Measurements from ENCODE around the gene POU3F1. TPM values are rescaled to one million over a fixed set of nuclear protein-coding genes. Genes with fewer than 3 reads are reported as not detected.

The POU3F1 gene
- total RNA-seq, 1 donor from 2014 or later: 1.2 TPM

DNA sequence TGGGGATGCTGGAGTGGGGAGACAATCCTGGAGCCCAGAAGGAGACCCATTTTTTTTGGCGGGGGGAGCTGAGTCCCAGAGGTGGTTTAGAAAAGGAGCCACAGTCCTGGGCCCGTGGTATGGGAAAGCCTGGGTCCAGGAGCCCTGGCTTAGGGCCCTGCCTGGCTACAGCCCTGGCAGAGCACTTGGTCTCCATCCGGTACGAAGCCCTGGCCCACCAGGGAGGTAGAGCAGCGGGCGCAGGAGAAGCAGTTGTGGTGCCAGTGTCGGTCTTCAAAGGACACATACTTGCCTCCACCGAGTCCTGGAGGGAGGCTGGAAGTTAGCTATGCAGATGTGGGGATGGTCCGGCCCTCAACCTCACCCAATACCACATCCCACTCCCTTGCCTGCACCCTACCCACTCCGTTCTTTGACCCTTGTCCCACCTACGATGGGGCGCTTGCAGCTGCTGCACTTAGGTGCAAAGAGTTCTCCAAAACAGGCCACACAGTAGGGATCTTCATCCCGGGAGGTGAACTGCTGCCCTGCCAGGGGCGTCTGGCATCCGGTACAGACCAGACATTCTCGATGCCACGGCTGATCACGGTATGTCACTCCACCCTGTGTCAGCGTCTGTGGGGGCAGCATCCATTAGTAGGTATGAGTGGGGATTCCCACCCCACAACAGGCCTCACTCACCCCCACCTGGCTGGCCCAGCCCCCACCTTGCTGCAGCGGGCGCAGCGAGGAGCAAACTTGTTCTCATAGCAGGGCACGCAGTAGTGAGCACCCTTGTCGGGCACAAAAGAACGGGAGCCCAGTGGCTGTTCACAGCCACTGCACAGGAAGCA lies 49.1 kb downstream of the POU3F1 start:
- no peak overlapping the region for H3K4me3 Mint-ChIP-seq (ENCODE audit: unreplicated experiment)
- peaks cover 58% of the 10 kb centered on the region for H3K4me1 Mint-ChIP-seq (ENCODE audit: unreplicated experiment)
- TF ChIP-seq, protein P1, sequence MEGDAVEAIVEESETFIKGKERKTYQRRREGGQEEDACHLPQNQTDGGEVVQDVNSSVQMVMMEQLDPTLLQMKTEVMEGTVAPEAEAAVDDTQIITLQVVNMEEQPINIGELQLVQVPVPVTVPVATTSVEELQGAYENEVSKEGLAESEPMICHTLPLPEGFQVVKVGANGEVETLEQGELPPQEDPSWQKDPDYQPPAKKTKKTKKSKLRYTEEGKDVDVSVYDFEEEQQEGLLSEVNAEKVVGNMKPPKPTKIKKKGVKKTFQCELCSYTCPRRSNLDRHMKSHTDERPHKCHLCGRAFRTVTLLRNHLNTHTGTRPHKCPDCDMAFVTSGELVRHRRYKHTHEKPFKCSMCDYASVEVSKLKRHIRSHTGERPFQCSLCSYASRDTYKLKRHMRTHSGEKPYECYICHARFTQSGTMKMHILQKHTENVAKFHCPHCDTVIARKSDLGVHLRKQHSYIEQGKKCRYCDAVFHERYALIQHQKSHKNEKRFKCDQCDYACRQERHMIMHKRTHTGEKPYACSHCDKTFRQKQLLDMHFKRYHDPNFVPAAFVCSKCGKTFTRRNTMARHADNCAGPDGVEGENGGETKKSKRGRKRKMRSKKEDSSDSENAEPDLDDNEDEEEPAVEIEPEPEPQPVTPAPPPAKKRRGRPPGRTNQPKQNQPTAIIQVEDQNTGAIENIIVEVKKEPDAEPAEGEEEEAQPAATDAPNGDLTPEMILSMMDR (IDR thresholded peaks at IDR 0.05; ENCODE audit: unreplicated experiment): no peak
- no peak for DNase-seq (ENCODE audit: low spot score)
- peaks cover 39% of the 10 kb centered on the region for H3K36me3 Mint-ChIP-seq (ENCODE audit: low read depth, unreplicated experiment)
- H3K27ac Mint-ChIP-seq (ENCODE audit: unreplicated experiment): peak overlapping the region; percentile 100
- peaks cover 21% of the 10 kb centered on the region for H3K27me3 Mint-ChIP-seq (ENCODE audit: unreplicated experiment)
- H3K9me3 Mint-ChIP-seq (ENCODE audit: unreplicated experiment): no peaks in the 10 kb centered on the region

- peaks cover 15% of the 10 kb centered on the region for H3K27me3 Mint-ChIP-seq (ENCODE audit: unreplicated experiment)
- H3K4me3 Mint-ChIP-seq (ENCODE audit: unreplicated experiment): no peak overlapping the region
- H3K9me3 Mint-ChIP-seq (ENCODE audit: unreplicated experiment): no peaks in the 10 kb centered on the region
- H3K4me1 Mint-ChIP-seq (ENCODE audit: unreplicated experiment): peaks cover 48% of the 10 kb centered on the region
- H3K36me3 Mint-ChIP-seq (ENCODE audit: low read depth, unreplicated experiment): peaks cover 35% of the 10 kb centered on the region
- peak; percentile 47 for DNase-seq (ENCODE audit: low spot score)
- H3K27ac Mint-ChIP-seq (ENCODE audit: unreplicated experiment): peak overlapping the region; percentile 48
- TF ChIP-seq, protein P1 (IDR thresholded peaks at IDR 0.05; ENCODE audit: unreplicated experiment): no peak
These were observed 50.7 kb downstream of the POU3F1 start for GRCh38 chr1:37995751-37996345.

DNA sequence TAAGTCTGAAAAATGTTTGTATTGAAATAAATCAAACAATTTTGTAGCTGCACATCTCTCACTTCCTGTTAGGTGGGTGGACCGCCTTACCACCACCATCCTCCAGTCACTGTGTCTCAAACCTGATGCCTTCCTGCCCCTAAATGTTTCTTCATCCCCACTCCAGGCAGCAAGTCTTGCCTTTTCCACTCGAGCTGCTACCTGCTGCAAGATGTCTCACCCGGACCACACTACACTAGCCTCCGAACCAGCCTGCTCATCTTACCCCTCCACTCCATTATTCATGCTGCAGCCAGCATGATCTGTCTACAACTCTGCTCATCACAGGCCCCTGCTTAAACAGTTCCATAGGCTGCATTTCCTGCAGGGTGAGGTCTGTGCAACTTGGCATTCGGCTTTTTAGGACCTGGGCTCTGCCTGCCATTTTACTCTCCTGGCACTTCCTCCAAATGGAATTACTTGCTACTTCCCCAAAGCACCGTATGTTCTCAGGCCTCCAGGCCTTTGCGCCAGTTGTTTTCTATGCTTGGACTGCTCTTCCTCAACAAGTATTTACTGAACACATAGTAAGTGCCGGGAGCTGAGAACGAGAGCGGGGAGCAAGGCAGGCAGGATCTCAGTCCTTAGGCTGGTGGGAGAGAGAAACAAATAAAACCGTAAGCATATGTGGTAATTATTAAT lies 51.6 kb downstream of the POU3F1 start:
- Mint-ChIP-seq H3K27ac (ENCODE audit: unreplicated experiment) (peak overlapping the region; percentile 80), H3K36me3 (ENCODE audit: low read depth, unreplicated experiment) (peaks cover 35% of the 10 kb centered on the region), H3K4me3 (ENCODE audit: unreplicated experiment) (peak overlapping the region; percentile 39), H3K27me3 (ENCODE audit: unreplicated experiment) (peaks cover 18% of the 10 kb centered on the region), H3K4me1 (ENCODE audit: unreplicated experiment) (peaks cover 47% of the 10 kb centered on the region), H3K9me3 (ENCODE audit: unreplicated experiment) (no peaks in the 10 kb centered on the region)
- no peak for DNase-seq (ENCODE audit: low spot score)
- TF ChIP-seq, protein P1 (IDR thresholded peaks at IDR 0.05; ENCODE audit: unreplicated experiment): no peak

Small RNA genes lying within 50 kb of the gene (microRNA-seq; reads per million reads assigned to microRNA genes)
- 27.0 reads per million, percentile 70 among the genes with 10 or more reads in this experiment for gene MIR3659 (ENCODE audit: unreplicated experiment)

Other genes starting within 250 kb of the POU3F1 start
- 29.4 TPM for gene C1orf122, start 239.0 kb downstream of the POU3F1 start, total RNA-seq (ENCODE audit: unreplicated experiment)
- gene YRDC, start 238.6 kb downstream of the POU3F1 start, total RNA-seq (ENCODE audit: unreplicated experiment): 11.9 TPM
- gene MTF1, start 187.2 kb downstream of the POU3F1 start, total RNA-seq (ENCODE audit: unreplicated experiment): 10.1 TPM
- gene INPP5B, start 99.7 kb downstream of the POU3F1 start, total RNA-seq (ENCODE audit: unreplicated experiment): 18.4 TPM
- 59.2 TPM for gene SF3A3, start 56.8 kb downstream of the POU3F1 start, total RNA-seq (ENCODE audit: unreplicated experiment)
- 142 TPM for gene FHL3, start 41.3 kb downstream of the POU3F1 start, total RNA-seq (ENCODE audit: unreplicated experiment)
- 44.7 TPM for gene UTP11, start 34.1 kb downstream of the POU3F1 start, total RNA-seq (ENCODE audit: unreplicated experiment)